Stimulated activated CD4-positive, alpha-beta T cell treated with anti-CD3 and anti-CD28 coated beads, Interleukin-15, amount 100 ng/mL, for 1 hour (primary cell): Measurements from ENCODE around the gene TSPAN9.

Experiments
- DNase-seq, 2 donors: peaks; one replicate each; pipeline ENCODE4 v3.0.0-alpha.2; 2020; ENCODE audit warnings: low read depth in 1 of 2, low spot score in 1 of 2

TSPAN9 gene

GRCh38 chr12:3326850-3327780 is 249.9 kb downstream of the TSPAN9 start:
- DNase-seq, result no peak

- DNase-seq, result no peak
Observed at GRCh38 chr12:3328081-3328480, 250.9 kb downstream of the TSPAN9 start.

GRCh38 chr12:3328571-3328970 is 251.4 kb downstream of the TSPAN9 start:
- DNase-seq, result no peak

GRCh38 chr12:3329361-3329760 is 252.2 kb downstream of the TSPAN9 start:
- DNase-seq, result no peak

GRCh38 chr12:3330976-3331510 is 253.9 kb downstream of the TSPAN9 start:
- no peak for DNase-seq

GRCh38 chr12:3332188-3332587 is 255.0 kb downstream of the TSPAN9 start:
- no peak for DNase-seq

- DNase-seq, result no peak
Observed at GRCh38 chr12:3333583-3333982, 256.4 kb downstream of the TSPAN9 start.

- no peak for DNase-seq
Observed at GRCh38 chr12:3333991-3334391, 256.8 kb downstream of the TSPAN9 start.

GRCh38 chr12:3335078-3335487 is 257.9 kb downstream of the TSPAN9 start:
- DNase-seq, result no peak
